HepG2 (cell line): ENCODE results near the gene KDM5B. TPM values are rescaled to one million over a fixed set of nuclear protein-coding genes. Genes with fewer than 3 reads are reported as not detected.

ENCODE experiments used
- CENPX ChIP-seq: sonication (generic); formaldehyde crosslinking; IDR thresholded peaks from 2 replicates; pipeline ENCODE4 v1.9.0; 2021; ENCODE audit warnings: mild to moderate bottlenecking, missing genetic modification reagents, moderate library complexity
- CREBL2 ChIP-seq: sonication (generic); formaldehyde crosslinking; IDR thresholded peaks from 2 replicates; pipeline ENCODE4 v1.8.1; 2023; ENCODE audit warnings: missing genetic modification reagents, mild to moderate bottlenecking, borderline replicate concordance
- HDAC2 ChIP-seq: sonication (generic); formaldehyde crosslinking; IDR thresholded peaks from 2 replicates; pipeline ENCODE4 v1.4.0; 2020; ENCODE audit warnings: missing genetic modification reagents
- MIER3 ChIP-seq: IDR thresholded peaks from 2 replicates; pipeline ENCODE4 v1.6.1; 2016; ENCODE audit warnings: missing compliant biosample characterization, borderline replicate concordance
- MTF2 ChIP-seq: sonication (generic); formaldehyde crosslinking; IDR thresholded peaks from 2 replicates; pipeline ENCODE4 v1.5.0; 2020; ENCODE audit warnings: missing genetic modification reagents, borderline replicate concordance
- PBX2 ChIP-seq: IDR thresholded peaks from 2 replicates; pipeline ENCODE4 v1.6.1; 2016; ENCODE audit warnings: control low read depth
- POGZ ChIP-seq: sonication (generic); formaldehyde crosslinking; IDR thresholded peaks from 2 replicates; pipeline ENCODE4 v1.4.0; 2020; ENCODE audit warnings: mild to moderate bottlenecking, missing genetic modification reagents
- PRDM4 ChIP-seq: sonication (generic); formaldehyde crosslinking; IDR thresholded peaks from 2 replicates; pipeline ENCODE4 v1.9.0; 2021; ENCODE audit warnings: missing genetic modification reagents, borderline replicate concordance
- UBTF ChIP-seq: sonication (generic); formaldehyde crosslinking; IDR thresholded peaks from 2 replicates; pipeline ENCODE4 v1.4.0; 2020; ENCODE audit warnings: mild to moderate bottlenecking, missing genetic modification reagents
- WIZ ChIP-seq: sonication (generic); formaldehyde crosslinking; IDR thresholded peaks from 2 replicates; pipeline ENCODE4 v1.5.1; 2020; ENCODE audit warnings: mild to moderate bottlenecking, missing genetic modification reagents
- ZMAT3 ChIP-seq: sonication (generic); formaldehyde crosslinking; conservative IDR thresholded peaks from 2 replicates; pipeline ENCODE4 v1.7.0; 2021; ENCODE audit warnings: missing genetic modification reagents
- ZNF10 ChIP-seq: sonication (generic); formaldehyde crosslinking; IDR thresholded peaks from 2 replicates; pipeline ENCODE4 v1.4.0; 2020; ENCODE audit warnings: mild to moderate bottlenecking, low read depth, missing genetic modification reagents, borderline replicate concordance
- ZNF101 ChIP-seq: sonication (generic); formaldehyde crosslinking; IDR thresholded peaks from 2 replicates; pipeline ENCODE4 v1.4.0; 2020; ENCODE audit warnings: mild to moderate bottlenecking, low read depth, missing genetic modification reagents, borderline replicate concordance
- ZNF232 ChIP-seq: sonication (generic); formaldehyde crosslinking; IDR thresholded peaks from 2 replicates; pipeline ENCODE4 v1.4.0; 2020; ENCODE audit warnings: missing genetic modification reagents, borderline replicate concordance
- ZNF33B ChIP-seq: sonication (generic); formaldehyde crosslinking; IDR thresholded peaks from 2 replicates; pipeline ENCODE4 v1.5.1; 2020; ENCODE audit warnings: mild to moderate bottlenecking, missing genetic modification reagents
- ZNF546 ChIP-seq: sonication (generic); formaldehyde crosslinking; conservative IDR thresholded peaks from 2 replicates; pipeline ENCODE4 v1.8.1; 2023; ENCODE audit warnings: mild to moderate bottlenecking, missing genetic modification reagents
- polyA plus RNA-seq, 8 experiments: library from polyadenylated mRNA; depleted of rRNA in 3 of 8; stranded (reverse) in 7 of 8; unstranded in 1 of 8; fragments of >200 nt; fragmentation: Illumina TruSeq in 4 of 8; extraction: Trizol in 4 of 8; gene quantifications; 2 replicates each; pipeline versions ENCODE4 v1.2.1 to v1.2.3, GENCODE V29; 2011 to 2016; ENCODE audit warnings: low read depth in 4 of 8, missing spikeins in 1 of 8, mixed read lengths in 1 of 8; ENCODE audit not compliant: insufficient read depth in 1 of 8
- total RNA-seq, 5 experiments: library from RNA; depleted of rRNA; stranded (reverse); fragments of >200 nt; fragmentation: Illumina TruSeq; extraction: Trizol; gene quantifications; 2 replicates each; pipeline ENCODE4 v1.2.3, GENCODE V29; 2016; ENCODE audit warnings: low read depth in 1 of 5

The KDM5B gene
- total and polyA plus RNA-seq, 2 of the 13 experiments (the other 11 are each of a cell fraction or from before 2014, with no cell fraction given): 34.2 to 35.4 TPM

GRCh38 chr1:202807926-202808757, at the start of gene KDM5B (continued):
- TF ChIP-seq PBX2 (CRISPR knock-in tag) (no peak; the same call in 1 of the 2 replicates), ZMAT3 (no peak), UBTF (CRISPR knock-in tag) (peak; percentile 86), ZNF546 (CRISPR knock-in tag) (no peak), ZNF33B (no peak), MIER3 (no peak), HDAC2 (CRISPR knock-in tag) (peak; percentile 80; the same call in 1 of the 2 replicates), CENPX (CRISPR knock-in tag) (no peak), PRDM4 (CRISPR knock-in tag) (no peak), ZNF10 (no peak), ZNF101 (no peak), ZNF232 (CRISPR knock-in tag) (peak; percentile 28; the same call in 1 of the 2 replicates), WIZ (no peak), CREBL2 (CRISPR knock-in tag) (no peak), POGZ (CRISPR knock-in tag) (peak; percentile 77), MTF2 (CRISPR knock-in tag) (no peak)
